HG02623 (cell line): ENCODE results near the gene NMNAT2.
"Not testable (repeated sequence)": the region's sequence is repeated elsewhere in the genome, so short reads cannot be mapped to it uniquely, and the experiment has no call there.

ENCODE experiments used
- ATAC-seq: cut with Tn5 transposase; IDR thresholded peaks from one replicate; pipeline ENCODE4 v1.9.1; 2021; ENCODE audit warnings: moderate library complexity; ENCODE audit not compliant: unreplicated experiment

NMNAT2 gene

GRCh38 chr1:183417772-183418491 is at the start of gene NMNAT2:
Gene NMNAT2 (minus strand): TSS chr1:183418380. CDS start chr1:183418267, 113 bp downstream.
- no peak for ATAC-seq

DNA sequence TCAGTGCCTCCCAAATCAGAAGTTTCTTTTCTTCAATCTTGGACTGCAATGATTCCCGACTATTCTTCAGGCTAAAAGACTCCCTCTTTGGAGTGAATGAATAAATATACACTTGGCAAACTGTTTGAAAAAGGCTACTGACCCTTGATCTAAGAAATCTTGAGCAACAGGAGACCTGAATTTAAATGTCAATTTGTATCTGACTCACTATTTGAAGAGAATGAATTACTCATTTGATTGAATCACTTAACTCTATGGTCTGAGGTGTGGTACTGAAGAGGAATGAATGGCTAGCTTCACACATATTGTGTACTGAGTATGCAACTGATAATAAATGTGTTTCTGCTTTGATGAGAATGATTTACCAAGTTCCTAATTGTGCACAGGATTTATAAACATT is 49.5 kb upstream of the NMNAT2 start:
- ATAC-seq, result no peak

DNA sequence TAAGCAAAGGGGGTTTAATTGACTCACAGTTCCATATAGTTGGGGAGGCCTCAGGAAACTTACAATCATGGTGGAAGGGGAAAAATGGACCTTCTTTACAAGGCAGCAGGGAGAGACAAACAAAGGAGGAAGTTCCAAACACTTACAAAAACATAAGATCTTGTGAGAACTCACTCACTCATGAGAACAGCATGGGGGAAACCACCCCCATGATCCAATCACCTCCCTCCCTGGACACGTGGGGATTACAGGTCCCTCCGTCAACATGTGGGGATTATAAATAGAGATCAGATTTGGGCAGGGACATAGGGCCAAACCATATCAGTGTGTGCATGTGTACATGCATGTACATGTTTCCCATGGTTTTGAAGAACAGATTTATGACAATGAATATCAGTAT is 48.6 kb upstream of the NMNAT2 start:
- ATAC-seq, result no peak

DNA sequence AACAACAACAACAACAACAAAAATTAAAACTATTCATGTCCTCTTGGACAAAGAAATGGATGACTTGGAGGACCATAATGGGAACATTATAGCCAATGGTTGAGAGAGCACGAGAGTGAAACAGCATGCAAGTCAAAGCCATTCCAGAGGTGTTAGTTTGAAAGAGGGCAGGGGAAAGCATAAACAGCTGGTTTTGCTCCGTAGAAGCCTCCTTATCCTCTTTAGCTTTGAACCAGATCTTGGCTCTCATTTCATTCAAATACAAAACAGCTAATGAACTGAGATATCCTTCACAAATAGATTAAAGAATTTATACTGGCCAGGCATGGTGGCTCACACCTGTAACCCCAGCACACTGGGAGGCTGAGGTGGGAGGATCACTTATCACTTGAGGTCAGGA is 45.4 kb upstream of the NMNAT2 start:
- no peak for ATAC-seq

DNA sequence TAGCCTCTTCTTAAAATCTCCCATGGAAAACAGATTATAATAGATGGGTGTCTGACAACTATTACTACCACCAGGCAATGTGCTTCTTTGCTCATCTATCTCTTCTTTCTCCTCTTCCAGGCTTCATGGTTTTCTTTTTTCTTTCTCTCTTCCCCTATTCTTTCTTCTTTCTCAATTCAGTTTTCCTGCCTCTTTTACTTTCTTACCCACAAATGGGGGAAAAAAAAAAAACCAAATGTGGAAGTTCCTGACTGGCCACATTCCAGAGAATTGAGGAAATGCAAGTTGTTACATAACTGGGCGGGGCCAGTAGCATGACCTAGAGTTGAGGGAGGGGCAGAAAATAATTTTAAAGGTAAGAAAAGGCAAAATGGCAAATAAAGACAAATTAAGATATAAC is 43.2 kb upstream of the NMNAT2 start:
- ATAC-seq, result no peak

DNA sequence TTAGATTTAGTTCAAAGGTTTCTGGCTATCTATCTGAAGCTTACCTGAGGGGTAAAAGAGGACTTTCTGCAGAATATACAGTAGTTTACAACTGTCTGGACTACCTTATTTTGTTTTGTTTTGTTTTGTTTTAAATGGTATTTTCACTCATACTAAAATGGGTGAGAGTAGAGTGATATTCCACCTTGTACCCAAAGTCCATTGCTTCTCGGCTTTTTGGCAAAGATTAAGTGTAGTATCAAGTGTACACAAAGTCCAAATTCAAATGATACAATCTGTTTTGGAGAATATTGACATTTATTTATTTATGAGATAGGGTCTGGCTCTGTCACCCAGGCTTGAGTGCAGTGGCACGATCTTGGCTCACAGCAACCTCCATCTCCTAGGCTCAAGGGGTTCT is 42.4 kb upstream of the NMNAT2 start:
- ATAC-seq, result no peak

DNA sequence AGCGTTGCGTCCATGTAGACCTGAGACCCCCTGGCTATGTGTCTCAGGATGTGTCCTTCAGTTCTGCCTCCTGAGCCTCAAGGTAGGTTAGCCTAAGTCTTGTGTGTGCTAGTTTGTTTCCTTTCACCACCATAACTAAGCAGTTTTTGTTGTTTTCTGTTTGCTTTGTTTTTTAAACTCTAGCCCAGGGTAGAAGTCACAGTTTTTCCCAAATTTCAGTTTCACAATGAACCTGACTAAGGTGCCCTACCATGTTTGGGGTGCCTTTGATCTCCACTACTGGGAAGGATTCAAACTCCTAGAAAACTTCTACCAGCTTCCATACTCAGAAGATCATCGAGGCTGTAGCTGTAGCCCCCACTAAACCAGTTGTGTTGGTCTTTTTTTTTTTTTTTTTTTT is 39.3 kb upstream of the NMNAT2 start:
- no peak for ATAC-seq

DNA sequence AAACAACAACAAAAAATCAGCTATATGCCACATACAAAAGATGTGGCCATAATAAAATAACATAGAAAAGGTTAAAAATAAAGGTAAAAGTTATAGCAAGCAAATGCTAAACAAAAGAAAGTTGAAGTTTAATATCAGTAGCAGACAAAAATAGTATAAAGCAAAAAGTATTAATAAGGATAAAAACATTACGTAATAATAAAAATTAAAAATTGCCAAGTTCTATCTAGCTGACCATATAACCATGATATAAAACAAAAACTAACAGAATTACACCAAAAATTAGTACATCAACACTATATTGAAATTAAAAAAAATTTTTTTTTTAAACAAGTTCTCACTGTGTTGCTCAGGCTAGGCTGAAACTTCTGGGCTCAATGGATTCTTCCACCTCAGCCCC is 38.6 kb upstream of the NMNAT2 start:
- ATAC-seq, result no peak

- ATAC-seq, result no peak
These were observed 36.2 kb upstream of the NMNAT2 start for GRCh38 chr1:183454377-183454776.

DNA sequence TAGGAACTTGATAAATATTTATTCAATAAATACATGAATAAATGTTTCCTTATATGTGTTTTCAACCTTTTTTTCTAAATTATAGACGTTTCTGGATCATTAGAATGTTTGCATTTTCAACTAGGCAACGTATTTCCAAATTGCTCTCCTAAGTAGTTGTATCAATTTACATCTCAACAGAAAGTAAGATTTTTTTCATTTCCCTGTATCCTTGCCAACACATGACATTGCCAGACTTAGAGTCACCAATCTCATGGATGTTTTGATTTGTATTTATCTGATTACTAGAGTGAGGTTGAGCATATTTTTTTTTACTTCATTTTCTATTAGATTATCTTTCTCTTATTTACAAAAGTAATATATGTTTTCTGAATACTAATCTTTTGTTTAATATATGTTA is 31.9 kb upstream of the NMNAT2 start:
- ATAC-seq, result no peak

DNA sequence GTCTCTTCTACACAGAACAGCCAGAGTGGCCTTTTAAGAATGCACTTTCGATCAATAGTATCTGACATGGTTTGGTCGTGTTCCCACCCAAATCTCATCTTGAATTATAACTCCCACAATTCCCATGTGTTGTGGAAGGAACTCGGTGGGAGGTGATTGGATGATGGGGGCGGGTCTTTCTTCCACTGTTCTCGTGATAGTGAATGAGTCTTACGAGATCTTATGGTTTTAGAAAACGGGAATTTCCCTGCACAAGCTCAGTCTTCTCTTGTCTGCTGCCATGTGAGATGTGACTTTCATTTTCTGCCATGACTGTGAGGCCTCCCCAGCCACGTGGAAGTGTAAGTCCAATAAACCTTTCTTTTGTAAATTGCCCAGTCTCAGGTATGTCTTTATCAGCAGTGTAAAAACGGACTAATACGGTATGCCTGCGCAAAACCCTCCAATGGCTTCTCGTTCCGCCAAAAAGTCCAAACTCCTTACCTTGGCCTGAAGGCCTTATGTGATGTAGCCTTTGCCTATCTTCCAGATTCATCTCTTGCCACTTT is 31.1 kb upstream of the NMNAT2 start:
- ATAC-seq, result no peak

DNA sequence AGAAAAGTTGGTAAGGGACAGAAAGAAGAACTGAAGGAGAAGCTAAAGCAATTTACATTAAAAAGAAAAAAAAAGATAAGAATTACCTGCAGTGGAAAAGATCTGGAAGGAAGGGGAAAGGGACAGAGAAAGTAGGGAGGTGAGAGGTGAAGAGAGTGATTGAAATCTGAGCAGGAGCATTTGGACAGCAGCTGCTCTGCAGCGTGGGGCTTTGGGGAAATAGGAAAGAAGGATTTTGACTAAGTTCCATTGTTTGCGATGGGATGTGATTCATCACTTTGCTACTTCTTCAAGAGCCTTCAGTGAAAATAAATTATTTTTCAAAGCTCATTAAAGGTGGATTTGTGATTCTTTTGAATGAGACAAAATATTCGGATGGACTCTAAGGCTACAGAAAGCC is 26.1 kb upstream of the NMNAT2 start:
- no peak for ATAC-seq

DNA sequence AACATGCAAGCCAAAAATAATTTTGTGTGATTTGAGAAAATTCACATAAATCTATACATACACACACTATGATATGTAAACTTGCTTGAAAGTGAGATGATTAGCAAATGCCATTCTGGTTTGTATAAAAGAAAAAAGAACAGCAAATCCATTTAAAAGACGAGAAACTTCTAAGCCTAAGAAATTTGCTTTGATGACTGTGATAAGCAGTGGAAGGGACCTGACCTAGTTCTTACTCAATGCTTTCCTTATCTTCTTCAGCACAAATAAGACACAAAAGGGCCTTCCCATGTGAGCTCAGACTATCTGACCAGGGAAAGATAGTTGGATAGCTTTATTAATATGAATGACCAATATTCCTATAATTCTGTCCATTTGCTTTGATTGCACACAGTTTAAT is 25.3 kb upstream of the NMNAT2 start:
- ATAC-seq, result no peak

DNA sequence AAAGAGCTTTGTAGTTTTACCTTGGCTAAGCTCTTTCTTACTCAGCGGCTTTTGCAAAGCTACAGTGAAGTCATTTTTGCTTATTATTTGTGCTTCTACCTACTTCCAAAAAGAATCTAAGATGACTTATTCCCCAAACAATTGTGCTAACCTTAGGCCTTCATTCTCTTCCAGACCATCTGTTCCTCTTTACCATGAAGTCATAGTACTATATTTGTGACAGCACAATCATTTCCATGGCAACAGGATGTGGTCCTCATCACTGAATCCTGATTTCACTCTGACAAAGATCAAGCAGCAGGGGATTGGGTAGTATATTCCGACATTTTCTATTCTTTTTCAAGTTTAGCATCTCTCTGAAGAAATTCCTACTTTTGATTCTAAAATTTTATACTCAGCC is 24.8 kb upstream of the NMNAT2 start:
- ATAC-seq, result no peak

GRCh38 chr1:183438060-183438459 is 19.9 kb upstream of the NMNAT2 start:
- no peak for ATAC-seq

GRCh38 chr1:183435497-183435896 is 17.3 kb upstream of the NMNAT2 start:
- no peak for ATAC-seq

GRCh38 chr1:183433703-183434102 is 15.5 kb upstream of the NMNAT2 start:
- no peak for ATAC-seq

GRCh38 chr1:183432548-183432875 is 14.3 kb upstream of the NMNAT2 start:
- ATAC-seq, result no peak

GRCh38 chr1:183431840-183432547 is 13.8 kb upstream of the NMNAT2 start:
- no peak for ATAC-seq

DNA sequence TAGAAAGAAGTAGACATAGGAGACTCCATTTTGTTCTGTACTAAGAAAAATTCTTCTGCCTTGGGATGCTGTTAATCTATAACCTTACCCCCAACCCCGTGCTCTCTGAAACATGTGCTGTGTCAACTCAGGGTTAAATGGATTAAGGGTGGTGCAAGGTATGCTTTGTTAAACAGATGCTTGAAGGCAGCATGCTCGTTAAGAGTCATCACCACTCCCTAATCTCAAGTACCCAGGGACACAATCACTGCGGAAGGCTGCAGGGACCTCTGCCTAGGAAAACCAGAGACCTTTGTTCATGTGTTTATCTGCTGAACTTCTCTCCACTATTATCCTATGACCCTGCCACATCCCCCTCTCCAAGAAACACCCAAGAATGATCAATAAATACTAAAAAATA is 9.4 kb upstream of the NMNAT2 start:
- not testable (repeated sequence) for ATAC-seq

DNA sequence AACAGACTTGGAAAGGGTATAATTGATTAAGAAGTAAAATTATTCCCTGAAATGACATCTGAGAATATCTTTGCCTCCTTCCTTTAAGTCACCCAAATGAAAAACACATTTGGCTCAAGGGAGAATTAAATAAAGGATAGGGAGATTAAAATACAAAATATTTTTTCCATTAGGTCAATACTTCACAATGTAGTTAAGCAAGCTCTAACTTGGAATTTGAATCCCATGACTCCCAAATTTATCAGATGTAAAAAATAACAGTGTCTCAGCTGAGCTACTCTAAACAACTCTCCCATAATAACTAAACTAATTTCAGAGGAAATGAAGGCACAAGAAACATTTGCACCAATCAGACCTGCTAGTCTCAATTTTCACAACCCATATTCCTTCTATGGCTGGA is 6.5 kb upstream of the NMNAT2 start:
- ATAC-seq, result no peak

DNA sequence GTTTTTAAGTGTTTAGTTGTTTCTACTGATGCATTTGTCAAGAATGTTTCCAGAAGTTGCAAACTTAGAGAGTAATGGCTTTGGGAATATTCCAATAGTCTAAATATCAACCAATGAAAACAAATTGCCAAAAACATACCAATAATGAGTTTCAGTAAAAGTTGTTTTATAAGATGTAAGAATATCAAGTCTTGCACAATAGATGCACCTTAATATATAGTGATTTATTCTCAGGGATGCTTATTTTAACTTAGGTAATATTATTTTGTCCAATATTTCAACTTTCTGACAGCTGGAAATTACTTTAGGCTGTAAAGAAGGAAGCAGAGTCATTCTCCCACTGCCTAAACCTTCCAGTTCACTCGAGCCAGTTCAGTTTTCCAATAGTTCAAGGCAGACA is 5.4 kb upstream of the NMNAT2 start:
- ATAC-seq, result no peak

DNA sequence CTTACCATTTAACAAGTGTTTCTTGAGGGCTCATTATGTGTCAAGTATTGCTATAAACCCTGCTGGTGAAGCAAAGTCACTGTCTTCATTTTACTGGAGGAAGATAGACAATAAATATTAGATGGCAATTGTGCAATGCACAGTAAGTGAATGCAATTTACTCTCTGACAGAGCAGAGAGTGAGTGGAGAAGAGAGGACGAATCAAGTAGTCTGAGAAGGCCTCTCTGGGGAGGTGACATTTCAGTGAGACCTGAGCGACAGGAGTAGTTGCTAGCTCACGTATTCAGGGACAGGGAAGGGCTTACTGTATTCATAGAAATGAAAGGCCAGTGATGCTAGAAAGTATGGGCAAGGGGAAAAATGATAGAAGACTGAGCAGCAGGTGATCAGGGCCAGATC is 1.2 kb upstream of the NMNAT2 start:
- ATAC-seq, result no peak
